ENCODE measurements around the gene GSE1.

GSE1 gene

DNA sequence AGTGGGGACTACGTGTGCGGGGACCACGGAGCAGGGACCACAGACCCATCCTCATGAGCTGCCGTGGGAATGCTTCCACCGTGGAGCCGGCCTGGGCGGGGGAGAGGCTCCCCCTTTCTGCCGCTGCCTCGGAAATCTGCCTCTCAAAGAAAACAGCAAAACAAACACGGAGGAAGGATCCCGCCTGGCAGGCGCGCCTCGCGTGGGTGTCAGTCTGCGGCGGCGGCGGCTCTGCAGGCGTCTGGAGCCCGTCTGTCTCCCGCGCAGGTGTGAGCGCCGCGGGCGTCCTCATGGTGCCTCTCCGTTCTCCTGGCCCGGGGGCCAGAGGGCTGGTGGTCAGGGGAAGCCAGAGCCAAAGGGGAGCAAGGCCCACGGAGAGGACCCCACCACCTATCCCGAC, 27.5 kb downstream of the GSE1 start:
- no peak overlapping the region for H3K4me3 ChIP-seq (ENCODE audit: low read length)
- no peak for TF ChIP-seq CTCF (conservative IDR thresholded peaks at IDR 0.05; ENCODE audit: low read depth, low read length)
- no peak for DNase-seq (ENCODE audit: low read depth)

- DNase-seq (ENCODE audit: low read depth): no peak
- no peak overlapping the region for H3K4me3 ChIP-seq (ENCODE audit: low read length)
- no peak for TF ChIP-seq CTCF (conservative IDR thresholded peaks at IDR 0.05; ENCODE audit: low read depth, low read length)
Observed at GRCh38 chr16:85641305-85641704, 28.2 kb downstream of the GSE1 start.

DNA sequence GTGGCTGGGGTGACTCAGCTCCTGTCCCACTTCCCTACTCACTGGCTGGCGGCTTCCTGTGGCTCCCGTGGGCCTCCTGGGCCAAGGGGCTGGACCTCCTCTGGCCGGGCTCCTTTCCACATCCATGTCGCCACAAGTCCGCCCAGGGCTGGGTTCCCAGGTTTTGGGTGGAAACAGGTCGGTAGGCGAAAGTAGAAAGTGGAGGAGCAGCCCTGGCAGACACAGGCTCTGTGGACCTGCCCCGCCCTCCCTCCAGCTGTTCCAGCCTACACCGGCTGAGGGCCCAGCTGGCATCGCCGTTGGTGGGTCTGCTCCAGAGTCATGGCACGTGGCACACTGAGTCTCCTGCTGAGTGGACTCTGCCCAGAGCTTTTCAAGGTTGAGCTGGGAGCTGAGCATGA, 28.7 kb downstream of the GSE1 start:
- no peak overlapping the region for H3K4me3 ChIP-seq (ENCODE audit: low read length)
- TF ChIP-seq CTCF (conservative IDR thresholded peaks at IDR 0.05; ENCODE audit: low read depth, low read length): no peak
- DNase-seq (ENCODE audit: low read depth): no peak

GRCh38 chr16:85642762-85643358, 29.7 kb downstream of the GSE1 start:
- no peak for TF ChIP-seq CTCF (conservative IDR thresholded peaks at IDR 0.05; ENCODE audit: low read depth, low read length)
- H3K4me3 ChIP-seq (ENCODE audit: low read length): no peak overlapping the region
- DNase-seq (ENCODE audit: low read depth): no peak

DNA sequence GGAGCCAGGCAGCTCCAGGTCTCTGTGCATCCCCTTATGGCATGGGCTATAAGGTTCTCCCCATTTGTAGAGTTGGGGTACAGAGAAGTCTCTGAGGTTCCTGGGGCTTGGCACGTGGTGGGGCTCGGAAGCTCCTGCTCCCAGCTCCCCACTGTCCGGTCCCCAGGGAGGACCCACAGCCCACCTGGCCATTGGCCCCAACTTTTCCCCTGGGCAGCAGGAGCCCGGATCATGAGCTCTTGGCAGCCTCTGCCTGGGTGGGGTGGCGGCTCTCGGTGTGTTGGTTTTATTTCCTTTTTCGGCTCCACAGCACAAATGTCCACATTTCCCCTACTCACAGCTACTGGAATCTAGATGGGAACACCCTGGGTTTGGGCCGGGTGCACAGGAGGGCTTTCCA, 30.5 kb downstream of the GSE1 start:
- TF ChIP-seq CTCF (conservative IDR thresholded peaks at IDR 0.05; ENCODE audit: low read depth, low read length): no peak
- no peak for DNase-seq (ENCODE audit: low read depth)
- H3K4me3 ChIP-seq (ENCODE audit: low read length): no peak overlapping the region

GRCh38 chr16:85644093-85644712, 31.1 kb downstream of the GSE1 start:
- no peak for TF ChIP-seq CTCF (conservative IDR thresholded peaks at IDR 0.05; ENCODE audit: low read depth, low read length)

GRCh38 chr16:85645021-85645589, 32.0 kb downstream of the GSE1 start:
- TF ChIP-seq CTCF (conservative IDR thresholded peaks at IDR 0.05; ENCODE audit: low read depth, low read length): no peak
- H3K4me3 ChIP-seq (ENCODE audit: low read length): no peak overlapping the region
- no peak for DNase-seq (ENCODE audit: low read depth)

More at GRCh38 chr16:85644093-85644712, 31.1 kb downstream of the GSE1 start:
- no peak overlapping the region for H3K4me3 ChIP-seq (ENCODE audit: low read length)
- no peak for DNase-seq (ENCODE audit: low read depth)
